ENCODE data around the gene MTCL1. TPM values are rescaled to one million over a fixed set of nuclear protein-coding genes. Genes with fewer than 3 reads are reported as not detected.

Gene MTCL1
- total RNA-seq, 1 donor from 2014 or later, result 48.7 TPM

GRCh38 chr18:8668381-8668780 lies 37.0 kb upstream of the MTCL1 start:
- Mint-ChIP-seq H3K4me3 (no peak overlapping the region), H3K4me1 (ENCODE audit: unreplicated experiment) (no peaks in the 10 kb centered on the region), H3K27ac (no peak overlapping the region), H3K27me3 (no peaks in the 10 kb centered on the region), H3K9me3 (no peaks in the 10 kb centered on the region), H3K36me3 (no peaks in the 10 kb centered on the region)
- no peak for DNase-seq (ENCODE audit: extremely low spot score, unreplicated experiment)
- TF ChIP-seq CTCF (conservative IDR thresholded peaks at IDR 0.05), result no peak

- Mint-ChIP-seq H3K36me3 (no peaks in the 10 kb centered on the region), H3K4me1 (ENCODE audit: unreplicated experiment) (no peaks in the 10 kb centered on the region), H3K27me3 (no peaks in the 10 kb centered on the region), H3K27ac (no peak overlapping the region), H3K9me3 (no peaks in the 10 kb centered on the region), H3K4me3 (no peak overlapping the region)
- DNase-seq (ENCODE audit: extremely low spot score, unreplicated experiment), result no peak
- TF ChIP-seq CTCF (conservative IDR thresholded peaks at IDR 0.05), result no peak
Observed at GRCh38 chr18:8669571-8669970, 35.8 kb upstream of the MTCL1 start.

GRCh38 chr18:8673256-8674209 lies 31.8 kb upstream of the MTCL1 start:
- no peaks in the 10 kb centered on the region for H3K36me3 Mint-ChIP-seq
- H3K4me1 Mint-ChIP-seq (ENCODE audit: unreplicated experiment), result no peaks in the 10 kb centered on the region
- no peak overlapping the region for H3K4me3 Mint-ChIP-seq
- no peak for DNase-seq (ENCODE audit: extremely low spot score, unreplicated experiment)
- no peaks in the 10 kb centered on the region for H3K9me3 Mint-ChIP-seq
- TF ChIP-seq CTCF (conservative IDR thresholded peaks at IDR 0.05), result no peak
- H3K27ac Mint-ChIP-seq, result no peak overlapping the region
- no peaks in the 10 kb centered on the region for H3K27me3 Mint-ChIP-seq

GRCh38 chr18:8675057-8675456 lies 30.3 kb upstream of the MTCL1 start:
- no peak overlapping the region for H3K4me3 Mint-ChIP-seq
- no peak overlapping the region for H3K27ac Mint-ChIP-seq
- DNase-seq (ENCODE audit: extremely low spot score, unreplicated experiment), result no peak
- H3K27me3 Mint-ChIP-seq, result no peaks in the 10 kb centered on the region
- H3K36me3 Mint-ChIP-seq, result no peaks in the 10 kb centered on the region
- TF ChIP-seq CTCF (conservative IDR thresholded peaks at IDR 0.05), result no peak
- no peaks in the 10 kb centered on the region for H3K9me3 Mint-ChIP-seq
- no peaks in the 10 kb centered on the region for H3K4me1 Mint-ChIP-seq (ENCODE audit: unreplicated experiment)

GRCh38 chr18:8681196-8681595 lies 24.2 kb upstream of the MTCL1 start:
- Mint-ChIP-seq H3K4me3 (no peak overlapping the region), H3K27me3 (no peaks in the 10 kb centered on the region), H3K27ac (no peak overlapping the region), H3K4me1 (ENCODE audit: unreplicated experiment) (peaks cover 10% of the 10 kb centered on the region), H3K9me3 (peaks cover 4% of the 10 kb centered on the region), H3K36me3 (no peaks in the 10 kb centered on the region)
- DNase-seq (ENCODE audit: extremely low spot score, unreplicated experiment), result no peak
- no peak for TF ChIP-seq CTCF (conservative IDR thresholded peaks at IDR 0.05)
